GM18508 (cell line): ENCODE measurements around the gene ZNF827.

Experiments
- ATAC-seq: cut with Tn5 transposase; IDR thresholded peaks from one replicate; pipeline ENCODE4 v1.9.1; 2021; ENCODE audit warnings: moderate number of reproducible peaks; ENCODE audit not compliant: insufficient read depth, unreplicated experiment

ZNF827 gene

GRCh38 chr4:145891958-145892357 lies 46.7 kb downstream of the ZNF827 start:
- no peak for ATAC-seq

GRCh38 chr4:145890689-145891088 lies 47.9 kb downstream of the ZNF827 start:
- ATAC-seq: no peak

- no peak for ATAC-seq
Observed at GRCh38 chr4:145888393-145888792, 50.2 kb downstream of the ZNF827 start.

- ATAC-seq: no peak
Observed at GRCh38 chr4:145887241-145887991, 51.2 kb downstream of the ZNF827 start.

GRCh38 chr4:145886871-145887240 lies 51.8 kb downstream of the ZNF827 start:
- ATAC-seq: no peak

- no peak for ATAC-seq
Observed at GRCh38 chr4:145885666-145886065, 53.0 kb downstream of the ZNF827 start.

GRCh38 chr4:145884775-145885174 lies 53.8 kb downstream of the ZNF827 start:
- ATAC-seq: no peak

GRCh38 chr4:145883101-145883694 lies 55.4 kb downstream of the ZNF827 start:
- no peak for ATAC-seq

GRCh38 chr4:145882604-145883003 lies 56.0 kb downstream of the ZNF827 start:
- no peak for ATAC-seq

- no peak for ATAC-seq
Observed at GRCh38 chr4:145881989-145882388, 56.6 kb downstream of the ZNF827 start.

GRCh38 chr4:145881576-145881975 lies 57.0 kb downstream of the ZNF827 start:
- ATAC-seq: no peak

GRCh38 chr4:145880355-145880960 lies 58.2 kb downstream of the ZNF827 start:
- ATAC-seq: no peak

- no peak for ATAC-seq
Observed at GRCh38 chr4:145879598-145879997, 59.0 kb downstream of the ZNF827 start.

- no peak for ATAC-seq
Observed at GRCh38 chr4:145878501-145879435, 59.9 kb downstream of the ZNF827 start.

- no peak for ATAC-seq
Observed at GRCh38 chr4:145876531-145877180, 62.0 kb downstream of the ZNF827 start.

GRCh38 chr4:145873901-145874300 lies 64.7 kb downstream of the ZNF827 start:
- ATAC-seq: no peak

GRCh38 chr4:145871209-145871608 lies 67.4 kb downstream of the ZNF827 start:
- no peak for ATAC-seq

- ATAC-seq: no peak
Observed at GRCh38 chr4:145870155-145871020, 68.2 kb downstream of the ZNF827 start.
